Liver (tissue), 9 donors: Measurements from ENCODE around the gene CHEK2. TPM values are rescaled to one million over a fixed set of nuclear protein-coding genes. Genes with fewer than 3 reads are reported as not detected.
A peak's percentile ranks its signal among the peaks of the same experiment; 100 is the strongest.

Experiments used
- DNase-seq: peaks from one replicate; pipeline ENCODE4 v3.0.0-alpha.2; 2017; ENCODE audit warnings: low spot score
- H3K27ac ChIP-seq, 2 donors: one replicate each; pipeline ENCODE4 v1.7.0; 2013; ENCODE audit warnings: inconsistent platforms in 2 of 2, low read length in 2 of 2, control low read depth in 1 of 2, low read depth in 1 of 2, mild to moderate bottlenecking in 1 of 2
- H3K27me3 ChIP-seq, 4 donors: one replicate each; pipeline versions ENCODE4 v1.6.1 to v1.7.0; 2013; ENCODE audit warnings: low read length in 3 of 4, inconsistent platforms in 1 of 4, mild to moderate bottlenecking in 1 of 4, moderate library complexity in 1 of 4; ENCODE audit not compliant: control insufficient read depth in 4 of 4, insufficient read depth in 4 of 4
- H3K36me3 ChIP-seq, 4 donors: one replicate each; pipeline versions ENCODE4 v1.6.1 to v1.7.0; 2013; ENCODE audit warnings: low read length in 3 of 4, mild to moderate bottlenecking in 3 of 4, low read depth in 1 of 4, moderate library complexity in 1 of 4; ENCODE audit not compliant: control insufficient read depth in 4 of 4, insufficient read depth in 3 of 4
- H3K4me1 ChIP-seq, 4 donors: one replicate each; pipeline versions ENCODE4 v1.6.1 to v1.7.0; 2013; ENCODE audit warnings: low read length in 3 of 4, mild to moderate bottlenecking in 3 of 4, moderate library complexity in 1 of 4; ENCODE audit not compliant: control insufficient read depth in 4 of 4, insufficient read depth in 4 of 4
- H3K4me3 ChIP-seq, 3 donors: one replicate each; pipeline versions ENCODE4 v1.6.1 to v1.7.0; 2013; ENCODE audit warnings: low read length in 3 of 3, control low read depth in 1 of 3, low read depth in 1 of 3, mild to moderate bottlenecking in 1 of 3
- H3K9ac ChIP-seq, 2 donors: one replicate each; pipeline ENCODE4 v1.7.0; 2013; ENCODE audit warnings: low read length in 2 of 2, mild to moderate bottlenecking in 2 of 2, moderate library complexity in 2 of 2, control low read depth in 1 of 2, low read depth in 1 of 2
- H3K9me3 ChIP-seq, 4 donors: one replicate each; pipeline versions ENCODE4 v1.6.1 to v1.7.0; 2013; ENCODE audit warnings: low read length in 3 of 4; ENCODE audit not compliant: control insufficient read depth in 4 of 4
- CTCF ChIP-seq: fragments of 150-350 bp; IDR thresholded peaks from 2 replicates; pipeline ENCODE4 v1.5.1; 2017; ENCODE audit warnings: improper control_type of control experiment, low read depth, low read length; ENCODE audit not compliant: missing input control
- EGR1 ChIP-seq, 2 donors: IDR thresholded peaks; 2 replicates each; pipeline ENCODE4 v1.6.1; 2016 to 2018; ENCODE audit warnings: antibody characterized with exemption in 2 of 2, low read depth in 2 of 2
- FOXA2 ChIP-seq: IDR thresholded peaks from 2 replicates; pipeline ENCODE4 v1.6.1; 2016; ENCODE audit warnings: antibody characterized with exemption
- GABPA ChIP-seq, 2 donors: IDR thresholded peaks in 1 of 2; conservative IDR thresholded peaks in 1 of 2; 2 replicates each; pipeline ENCODE4 v1.6.1; 2016; ENCODE audit warnings: antibody characterized with exemption in 2 of 2, mild to moderate bottlenecking in 1 of 2, moderate library complexity in 1 of 2
- HNF4G ChIP-seq: IDR thresholded peaks from 2 replicates; pipeline ENCODE4 v1.6.1; 2016; ENCODE audit warnings: antibody characterized with exemption
- RXRA ChIP-seq, 2 donors: IDR thresholded peaks; 2 replicates each; pipeline ENCODE4 v1.6.1; 2017 to 2018; ENCODE audit warnings: antibody characterized with exemption in 2 of 2, mild to moderate bottlenecking in 1 of 2
- TAF1 ChIP-seq: conservative IDR thresholded peaks from 2 replicates; pipeline ENCODE4 v1.6.1; 2016; ENCODE audit warnings: antibody characterized with exemption, mild to moderate bottlenecking
- WGBS: extraction: QIAGEN DNeasy Blood & Tissue Kit; methylation state at CpG from one replicate; pipeline ENCODE4 v1.1.7; 2013; 5-methylcytosine and 5-hydroxymethylcytosine counted together
- polyA plus RNA-seq, 2 donors: library from polyadenylated mRNA; stranded (reverse) in 1 of 2; unstranded in 1 of 2; fragments of 200-250 nt in 1 of 2; fragments of >200 nt in 1 of 2; fragmentation: Nextera tagmentation in 1 of 2; extraction: Ambion mirVana in 1 of 2; gene quantifications; one replicate each; pipeline versions ENCODE4 v1.2.1 to v1.2.3, GENCODE V29; 2013 to 2015
- total RNA-seq, 2 donors: library from RNA; depleted of rRNA; stranded (reverse); fragments of >200 nt; gene quantifications; one replicate each; pipeline ENCODE4 v1.2.3, GENCODE V29; 2014
- TF ChIP-seq, protein P1 (sequence below): IDR thresholded peaks from 2 replicates; pipeline ENCODE4 v1.6.1; 2016; ENCODE audit warnings: antibody characterized with exemption
- TF ChIP-seq, protein P2 (sequence below): IDR thresholded peaks from 2 replicates; pipeline ENCODE4 v1.6.1; 2016; ENCODE audit warnings: antibody characterized with exemption
- donor health status: healthy.
- donor health status: healthy.
- donor health status: healthy.
- donor health status: healthy.
- donor health status: healthy.

Gene CHEK2
- total and polyA plus RNA-seq, 4 donors = 1.4 to 10.6 (median 2.8) TPM

GRCh38 chr22:28780296-28780695, 38.7 kb upstream of the CHEK2 start:
- H3K27ac ChIP-seq = no peak overlapping the region
- H3K36me3 ChIP-seq = peaks cover 2 to 31% (median 19%) of the 10 kb centered on the region in 4 donors
- no peak for DNase-seq
- no peak overlapping the region for H3K4me3 ChIP-seq
- peaks cover 6 to 24% (median 19%) of the 10 kb centered on the region in 4 donors for H3K4me1 ChIP-seq
- TF ChIP-seq, protein P1, sequence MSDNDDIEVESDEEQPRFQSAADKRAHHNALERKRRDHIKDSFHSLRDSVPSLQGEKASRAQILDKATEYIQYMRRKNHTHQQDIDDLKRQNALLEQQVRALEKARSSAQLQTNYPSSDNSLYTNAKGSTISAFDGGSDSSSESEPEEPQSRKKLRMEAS = no peak
- no peak for TF ChIP-seq FOXA2
- no peaks in the 10 kb centered on the region for H3K27me3 ChIP-seq
- H3K9me3 ChIP-seq = no peaks in the 10 kb centered on the region
- H3K9ac ChIP-seq = peak overlapping the region in 1 of 2 donors; percentile 13
- WGBS = 92% methylated on average over 1 of the region's 1 CpG

DNA sequence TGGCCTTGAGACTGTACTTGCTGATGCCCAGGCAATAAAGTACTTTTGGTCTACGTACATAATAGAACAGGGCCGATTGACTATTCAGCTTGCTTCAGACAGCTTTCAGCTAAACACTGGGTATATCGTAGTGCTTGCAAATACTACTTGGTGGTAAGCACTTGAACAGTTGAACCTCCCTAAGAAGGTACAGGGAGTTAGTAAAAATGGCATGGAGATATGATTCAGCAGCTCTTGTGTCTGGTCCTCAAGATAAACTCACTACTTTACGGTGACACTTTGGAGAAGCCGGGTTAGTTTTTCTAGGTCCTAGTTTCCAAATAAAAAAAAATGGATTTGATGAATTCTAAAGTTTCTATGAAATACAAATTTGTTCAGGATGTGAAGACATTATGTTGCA, 38.2 kb upstream of the CHEK2 start:
- TF ChIP-seq EGR1 (IDR thresholded peaks at IDR 0.05; ENCODE audit: low read depth in 2 of 2) (no peak), HNF4G (no peak), FOXA2 (no peak), RXRA (IDR thresholded peaks at IDR 0.05) (no peak), GABPA (IDR thresholded peaks at IDR 0.05 in 1 of 2, conservative IDR thresholded peaks at IDR 0.05 in 1 of 2) (no peak)
- TF ChIP-seq, protein P2, sequence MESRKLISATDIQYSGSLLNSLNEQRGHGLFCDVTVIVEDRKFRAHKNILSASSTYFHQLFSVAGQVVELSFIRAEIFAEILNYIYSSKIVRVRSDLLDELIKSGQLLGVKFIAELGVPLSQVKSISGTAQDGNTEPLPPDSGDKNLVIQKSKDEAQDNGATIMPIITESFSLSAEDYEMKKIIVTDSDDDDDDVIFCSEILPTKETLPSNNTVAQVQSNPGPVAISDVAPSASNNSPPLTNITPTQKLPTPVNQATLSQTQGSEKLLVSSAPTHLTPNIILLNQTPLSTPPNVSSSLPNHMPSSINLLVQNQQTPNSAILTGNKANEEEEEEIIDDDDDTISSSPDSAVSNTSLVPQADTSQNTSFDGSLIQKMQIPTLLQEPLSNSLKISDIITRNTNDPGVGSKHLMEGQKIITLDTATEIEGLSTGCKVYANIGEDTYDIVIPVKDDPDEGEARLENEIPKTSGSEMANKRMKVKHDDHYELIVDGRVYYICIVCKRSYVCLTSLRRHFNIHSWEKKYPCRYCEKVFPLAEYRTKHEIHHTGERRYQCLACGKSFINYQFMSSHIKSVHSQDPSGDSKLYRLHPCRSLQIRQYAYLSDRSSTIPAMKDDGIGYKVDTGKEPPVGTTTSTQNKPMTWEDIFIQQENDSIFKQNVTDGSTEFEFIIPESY = no peak
- Histone ChIP-seq H3K9ac (no peak overlapping the region), H3K4me3 (no peak overlapping the region), H3K9me3 (no peaks in the 10 kb centered on the region), H3K36me3 (peaks cover 0 to 27% (median 17%) of the 10 kb centered on the region in 4 donors), H3K27ac (no peak overlapping the region), H3K4me1 (peaks cover 3 to 23% (median 18%) of the 10 kb centered on the region in 4 donors), H3K27me3 (no peaks in the 10 kb centered on the region)
- no peak for DNase-seq
- 83% methylated on average over 5 of the region's 5 CpGs for WGBS

- H3K4me1 ChIP-seq = peaks cover 2 to 20% (median 11%) of the 10 kb centered on the region in 4 donors
- H3K9ac ChIP-seq = peak overlapping the region in 1 of 2 donors; percentile 6
- 62% methylated on average over 1 of the region's 1 CpG for WGBS
- H3K9me3 ChIP-seq = no peaks in the 10 kb centered on the region
- no peak for TF ChIP-seq CTCF
- TF ChIP-seq EGR1 (IDR thresholded peaks at IDR 0.05; ENCODE audit: low read depth in 2 of 2) = no peak
- no peak for TF ChIP-seq FOXA2
- TF ChIP-seq TAF1 = no peak
- H3K27ac ChIP-seq = no peak overlapping the region
- no peak overlapping the region for H3K4me3 ChIP-seq
- no peaks in the 10 kb centered on the region for H3K27me3 ChIP-seq
- H3K36me3 ChIP-seq = peaks cover 2 to 12% (median 6%) of the 10 kb centered on the region in 4 donors
- DNase-seq = no peak
These were observed 32.8 kb upstream of the CHEK2 start for GRCh38 chr22:28774378-28774777.
